Stimulated activated CD4-positive, alpha-beta T cell treated with anti-CD3 and anti-CD28 coated beads, Interleukin-1b, Interleukin-23, amount 100 ng/mL, for 48 hours (primary cell): Measurements from ENCODE around the gene SMIM38.

Experiments used
- DNase-seq: peaks from one replicate; pipeline ENCODE4 v3.0.0-alpha.2; 2020

The SMIM38 gene

GRCh38 chr11:69162505-69162904 lies 6.8 kb downstream of the SMIM38 start:
- no peak for DNase-seq

DNA sequence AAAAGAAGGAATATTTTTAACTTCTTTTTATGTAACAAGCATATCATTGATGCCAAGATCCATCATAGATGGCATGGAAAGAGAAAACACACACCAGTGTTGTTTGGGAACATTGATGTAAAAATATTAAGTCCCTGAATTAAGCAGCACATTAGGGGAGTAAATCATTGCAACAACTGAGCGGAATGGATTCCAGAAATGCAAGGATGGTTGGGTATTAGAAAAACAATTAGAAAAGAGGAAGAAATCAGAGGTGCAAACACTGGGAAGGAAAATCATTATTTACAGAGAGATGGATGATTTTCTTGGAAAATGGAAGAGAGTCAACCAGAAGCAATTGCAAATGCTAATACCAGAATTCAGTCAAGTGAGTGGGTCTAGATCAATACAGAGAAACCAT lies 8.1 kb downstream of the SMIM38 start:
- DNase-seq, result no peak

DNA sequence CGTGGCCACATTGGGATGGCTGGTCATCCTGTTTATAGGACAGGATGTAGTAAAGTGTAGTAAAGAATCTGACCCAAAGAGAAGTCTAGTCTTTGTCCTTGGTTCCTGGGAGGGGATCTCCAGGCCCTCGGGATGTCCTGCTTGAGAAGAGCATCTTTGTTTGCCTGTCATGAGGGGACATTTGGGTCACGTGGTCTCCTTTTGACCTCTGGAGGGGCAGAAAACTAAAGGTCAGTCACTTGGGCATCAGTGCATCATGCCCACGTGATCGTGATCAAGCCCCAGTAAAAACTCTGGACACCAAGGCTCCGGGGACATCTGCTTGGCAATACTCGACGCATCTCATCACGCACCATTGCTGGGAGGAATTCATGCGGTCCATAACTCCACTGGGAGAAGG lies 9.1 kb downstream of the SMIM38 start:
- no peak for DNase-seq

- DNase-seq, result no peak
These were observed 10.0 kb downstream of the SMIM38 start for GRCh38 chr11:69165775-69166174.

DNA sequence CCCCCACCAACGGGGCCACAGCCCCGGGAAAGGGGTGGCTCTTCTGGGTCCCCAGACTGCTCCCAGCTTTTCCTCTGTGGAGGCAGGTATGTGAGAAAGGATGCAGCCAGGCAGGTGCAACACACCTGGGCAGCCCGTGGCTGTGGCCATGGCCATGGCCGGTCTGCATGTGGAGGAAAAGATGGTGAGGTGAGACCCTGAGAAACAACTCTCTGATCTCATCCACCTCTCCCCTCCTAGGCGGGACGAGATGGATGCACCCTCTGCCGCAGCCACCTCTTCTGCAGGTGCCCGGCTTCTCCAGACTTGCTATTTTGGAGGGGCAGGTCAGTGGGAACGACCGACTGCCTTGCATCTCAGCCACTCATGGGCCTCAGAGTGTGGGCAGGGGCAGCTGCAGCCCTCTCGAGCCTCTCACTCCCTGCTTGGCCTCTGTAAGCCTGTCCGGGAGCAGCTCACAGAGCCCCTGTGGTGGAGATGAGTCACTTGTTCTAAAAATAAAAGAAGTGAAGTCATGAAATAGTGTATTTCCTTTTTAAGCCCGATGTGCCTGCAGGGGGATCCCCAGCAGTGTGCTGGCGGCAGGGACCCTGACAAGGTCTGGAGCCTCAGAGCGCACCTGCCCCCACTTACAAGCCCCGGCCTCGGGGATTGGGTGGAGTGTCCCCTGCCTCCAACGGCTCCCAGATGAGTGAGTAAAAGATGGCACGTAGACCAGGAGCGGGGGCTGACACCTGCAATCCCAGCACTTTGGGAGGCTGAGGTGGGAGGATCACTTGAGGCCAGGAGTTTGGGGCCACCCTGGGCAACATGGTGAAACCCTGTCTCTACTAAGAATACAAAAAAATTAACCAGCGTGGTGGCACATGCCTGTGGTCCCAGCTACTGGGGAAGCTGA lies 10.7 kb downstream of the SMIM38 start:
- DNase-seq, result peak; percentile 63

GRCh38 chr11:69167130-69167915 lies 11.6 kb downstream of the SMIM38 start:
- DNase-seq, result no peak

DNA sequence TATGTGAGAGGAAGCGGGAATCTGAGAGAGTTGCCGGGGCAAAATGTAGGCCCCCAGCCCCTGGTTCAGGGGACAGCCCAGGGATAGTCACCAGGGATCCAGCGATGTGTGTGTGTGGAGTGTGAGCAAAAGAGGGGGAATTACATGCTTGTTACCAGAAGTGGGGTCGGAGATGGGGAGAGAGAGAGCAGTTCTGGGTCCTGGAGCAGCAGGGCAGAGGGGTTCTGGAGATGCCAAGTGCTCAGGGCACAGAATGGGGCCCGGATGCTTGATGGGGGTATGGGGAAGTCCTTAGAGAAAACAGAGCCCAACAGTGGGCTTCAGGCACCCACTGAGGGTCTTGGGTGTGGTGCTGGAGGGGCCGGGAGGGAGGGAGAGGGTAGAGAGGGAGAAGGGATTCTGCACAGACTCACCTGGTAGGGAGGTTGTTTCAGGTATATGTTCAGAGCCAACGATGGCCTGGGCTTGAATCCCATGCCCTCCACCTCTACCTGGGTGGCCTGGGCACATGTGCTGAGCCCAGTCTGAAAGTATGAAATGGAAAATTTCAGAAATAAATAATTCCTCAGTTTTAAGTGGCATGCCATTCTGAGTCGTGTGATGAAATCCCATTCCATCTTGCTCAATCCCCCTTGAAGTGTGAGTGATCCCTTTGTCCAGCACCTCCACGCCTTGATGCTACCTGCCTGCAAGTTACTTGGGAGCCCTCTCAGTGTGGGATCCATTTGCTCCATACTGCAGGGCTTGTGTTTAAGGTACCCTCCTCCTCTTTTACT lies 12.4 kb downstream of the SMIM38 start:
- DNase-seq, result no peak

- DNase-seq, result no peak
These were observed 13.7 kb downstream of the SMIM38 start for GRCh38 chr11:69169479-69169878.

DNA sequence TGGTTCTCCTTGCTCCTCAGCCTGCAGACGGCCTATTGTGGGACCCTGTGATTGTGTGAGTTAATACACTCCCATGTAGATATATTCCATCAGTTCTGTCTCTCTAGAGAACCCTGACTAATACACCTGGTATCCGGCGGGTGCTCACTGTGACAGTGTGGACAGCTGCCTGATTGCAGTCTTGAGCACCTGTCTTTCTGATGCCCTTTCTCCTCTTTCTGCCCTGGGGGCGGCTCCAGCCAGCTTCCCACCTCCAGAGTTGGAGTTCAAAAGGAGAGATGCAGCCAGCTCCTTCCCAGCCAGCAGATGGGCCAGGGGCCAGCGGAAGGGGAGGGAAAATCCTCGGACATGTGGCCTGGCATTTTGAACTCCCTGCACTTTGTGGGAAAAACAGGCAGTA lies 15.0 kb downstream of the SMIM38 start:
- no peak for DNase-seq

GRCh38 chr11:69171476-69172240 lies 15.9 kb downstream of the SMIM38 start:
- no peak for DNase-seq

DNA sequence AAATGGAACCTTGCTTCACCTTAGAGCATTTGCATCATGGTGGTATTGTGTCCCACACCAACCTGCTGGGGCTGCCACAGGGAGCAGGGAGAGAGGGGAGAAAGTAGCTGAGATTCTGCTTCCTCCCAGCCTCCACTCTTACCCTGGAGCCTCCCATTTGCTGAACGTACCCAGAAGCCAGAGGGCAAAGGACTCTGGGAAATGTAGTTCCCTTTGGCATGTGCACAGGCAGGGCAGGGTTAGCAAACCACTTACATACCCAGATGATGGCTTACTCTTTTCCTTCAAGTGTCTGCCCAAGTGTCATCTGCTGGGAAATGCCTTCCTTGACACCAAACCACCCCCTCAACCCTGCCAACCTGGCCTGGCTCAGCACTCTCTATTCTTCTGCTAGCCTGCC lies 16.9 kb downstream of the SMIM38 start:
- no peak for DNase-seq

DNA sequence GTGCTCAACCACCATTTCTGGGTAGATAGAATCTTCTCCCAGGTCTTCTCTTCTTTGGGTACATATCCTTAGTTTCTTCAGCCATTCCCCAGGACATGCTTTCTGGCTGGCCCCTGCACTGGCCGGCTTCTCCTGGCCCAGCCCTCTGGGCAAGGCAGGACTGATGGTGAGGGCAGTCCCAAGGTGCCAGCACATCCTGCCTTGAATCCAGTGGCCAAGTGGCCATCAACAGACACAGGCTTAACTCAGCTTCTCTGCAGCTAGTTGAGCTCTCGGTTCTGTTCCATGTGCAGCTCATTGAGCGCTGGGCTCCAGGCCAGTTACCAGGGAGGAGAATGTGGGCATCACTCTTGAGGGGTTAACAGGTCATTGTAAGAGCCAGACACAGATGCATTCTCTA lies 17.6 kb downstream of the SMIM38 start:
- DNase-seq, result no peak

- DNase-seq, result no peak
These were observed 18.3 kb downstream of the SMIM38 start for GRCh38 chr11:69173925-69174581.

GRCh38 chr11:69174841-69175240 lies 19.1 kb downstream of the SMIM38 start:
- no peak for DNase-seq

- no peak for DNase-seq
These were observed 23.2 kb downstream of the SMIM38 start for GRCh38 chr11:69178819-69179482.

DNA sequence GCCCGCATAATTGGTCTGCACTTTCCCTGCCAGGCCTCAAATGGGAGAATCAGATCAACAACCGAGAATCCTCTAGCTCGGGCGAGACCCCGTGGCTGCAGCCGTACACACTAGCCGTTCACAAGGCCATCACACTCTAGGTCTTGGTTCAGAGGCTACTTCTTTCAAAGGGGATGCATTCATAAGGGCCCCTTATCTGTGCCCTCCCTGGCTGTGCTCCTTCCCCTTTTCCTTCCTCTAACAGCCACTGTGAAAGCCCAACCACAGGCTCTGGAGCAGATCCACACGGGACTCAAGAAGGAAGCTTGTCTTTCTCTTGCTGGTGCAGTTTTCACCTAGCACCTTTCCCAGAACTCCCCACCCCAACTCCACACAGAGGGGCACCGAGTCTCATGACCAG lies 24.5 kb downstream of the SMIM38 start:
- DNase-seq, result no peak

- DNase-seq, result no peak
These were observed 25.0 kb downstream of the SMIM38 start for GRCh38 chr11:69180726-69181125.

DNA sequence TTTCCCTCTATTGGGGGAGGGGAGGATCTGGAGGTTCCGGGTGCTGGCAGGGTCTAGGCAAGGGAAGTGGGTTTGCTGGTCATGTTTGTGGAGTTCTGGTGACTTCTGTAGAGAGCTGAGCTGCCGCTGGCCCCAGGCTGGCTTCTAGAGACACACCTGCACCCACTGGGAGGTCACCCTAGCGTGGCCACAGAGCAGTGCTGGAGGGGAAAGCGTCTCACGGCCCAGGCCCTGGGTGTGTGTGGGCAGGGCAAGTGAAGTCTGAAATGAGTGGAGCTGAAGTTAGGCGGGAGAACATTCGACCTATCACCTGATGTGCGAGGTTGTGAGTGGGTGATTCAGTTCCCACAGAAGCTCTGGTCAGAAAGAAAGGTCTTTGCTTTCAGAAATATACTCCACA lies 27.9 kb downstream of the SMIM38 start:
- DNase-seq, result no peak

GRCh38 chr11:69186316-69187260 lies 30.9 kb downstream of the SMIM38 start:
- no peak for DNase-seq

DNA sequence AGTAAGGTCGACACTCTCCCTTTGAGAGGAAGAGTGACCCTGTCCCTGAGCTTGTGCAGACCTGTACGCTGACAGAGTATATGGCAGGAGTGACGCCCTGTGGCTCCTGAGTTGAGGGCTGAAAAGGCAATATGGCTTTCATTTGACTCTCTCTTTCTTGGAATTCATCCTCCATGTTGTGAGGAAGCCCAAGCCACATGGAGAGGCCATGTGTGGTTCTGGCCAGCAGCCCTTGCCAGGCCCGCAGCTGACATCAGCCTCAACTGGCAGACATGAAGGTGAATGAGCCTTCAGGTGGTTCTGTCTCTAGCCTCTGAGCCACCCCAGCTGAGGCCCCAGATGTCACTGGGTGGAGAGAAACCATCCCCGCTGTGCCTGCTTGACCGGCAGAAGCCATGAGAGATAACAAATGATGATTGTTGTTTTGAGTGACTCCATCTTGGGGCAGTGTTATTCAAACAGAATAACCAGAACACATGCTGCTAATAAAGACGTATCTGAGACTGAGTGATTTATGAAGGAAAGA lies 31.9 kb downstream of the SMIM38 start:
- no peak for DNase-seq
